Liver (tissue), 9 donors: Measurements from ENCODE around the gene TRDN. TPM values are rescaled to one million over a fixed set of nuclear protein-coding genes. Genes with fewer than 3 reads are reported as not detected.

Experiments used
- DNase-seq: peaks from one replicate; pipeline ENCODE4 v3.0.0-alpha.2; 2017; ENCODE audit warnings: low spot score
- H3K27ac ChIP-seq, 2 donors: one replicate each; pipeline ENCODE4 v1.7.0; 2013; ENCODE audit warnings: inconsistent platforms in 2 of 2, low read length in 2 of 2, control low read depth in 1 of 2, low read depth in 1 of 2, mild to moderate bottlenecking in 1 of 2
- H3K27me3 ChIP-seq, 4 donors: one replicate each; pipeline versions ENCODE4 v1.6.1 to v1.7.0; 2013; ENCODE audit warnings: low read length in 3 of 4, inconsistent platforms in 1 of 4, mild to moderate bottlenecking in 1 of 4, moderate library complexity in 1 of 4; ENCODE audit not compliant: control insufficient read depth in 4 of 4, insufficient read depth in 4 of 4
- H3K36me3 ChIP-seq, 4 donors: one replicate each; pipeline versions ENCODE4 v1.6.1 to v1.7.0; 2013; ENCODE audit warnings: low read length in 3 of 4, mild to moderate bottlenecking in 3 of 4, low read depth in 1 of 4, moderate library complexity in 1 of 4; ENCODE audit not compliant: control insufficient read depth in 4 of 4, insufficient read depth in 3 of 4
- H3K4me1 ChIP-seq, 4 donors: one replicate each; pipeline versions ENCODE4 v1.6.1 to v1.7.0; 2013; ENCODE audit warnings: low read length in 3 of 4, mild to moderate bottlenecking in 3 of 4, moderate library complexity in 1 of 4; ENCODE audit not compliant: control insufficient read depth in 4 of 4, insufficient read depth in 4 of 4
- H3K4me3 ChIP-seq, 3 donors: one replicate each; pipeline versions ENCODE4 v1.6.1 to v1.7.0; 2013; ENCODE audit warnings: low read length in 3 of 3, control low read depth in 1 of 3, low read depth in 1 of 3, mild to moderate bottlenecking in 1 of 3
- H3K9ac ChIP-seq, 2 donors: one replicate each; pipeline ENCODE4 v1.7.0; 2013; ENCODE audit warnings: low read length in 2 of 2, mild to moderate bottlenecking in 2 of 2, moderate library complexity in 2 of 2, control low read depth in 1 of 2, low read depth in 1 of 2
- H3K9me3 ChIP-seq, 4 donors: one replicate each; pipeline versions ENCODE4 v1.6.1 to v1.7.0; 2013; ENCODE audit warnings: low read length in 3 of 4; ENCODE audit not compliant: control insufficient read depth in 4 of 4
- EGR1 ChIP-seq, 2 donors: IDR thresholded peaks; 2 replicates each; pipeline ENCODE4 v1.6.1; 2016 to 2018; ENCODE audit warnings: antibody characterized with exemption in 2 of 2, low read depth in 2 of 2
- FOXA1 ChIP-seq: IDR thresholded peaks from 2 replicates; pipeline ENCODE4 v1.6.1; 2016; ENCODE audit warnings: antibody characterized with exemption
- FOXA2 ChIP-seq: IDR thresholded peaks from 2 replicates; pipeline ENCODE4 v1.6.1; 2016; ENCODE audit warnings: antibody characterized with exemption
- GABPA ChIP-seq, 2 donors: IDR thresholded peaks in 1 of 2; conservative IDR thresholded peaks in 1 of 2; 2 replicates each; pipeline ENCODE4 v1.6.1; 2016; ENCODE audit warnings: antibody characterized with exemption in 2 of 2, mild to moderate bottlenecking in 1 of 2, moderate library complexity in 1 of 2
- HNF4A ChIP-seq, 2 donors: conservative IDR thresholded peaks; 2 replicates each; pipeline ENCODE4 v1.6.1; 2016; ENCODE audit warnings: antibody characterized with exemption in 2 of 2, mild to moderate bottlenecking in 2 of 2
- HNF4G ChIP-seq: IDR thresholded peaks from 2 replicates; pipeline ENCODE4 v1.6.1; 2016; ENCODE audit warnings: antibody characterized with exemption
- JUND ChIP-seq, 2 donors: IDR thresholded peaks; 2 replicates each; pipeline ENCODE4 v1.6.1; 2016; ENCODE audit warnings: antibody characterized with exemption in 2 of 2
- NR2F2 ChIP-seq: IDR thresholded peaks from 2 replicates; pipeline ENCODE4 v1.6.1; 2016; ENCODE audit warnings: antibody characterized with exemption
- RAD21 ChIP-seq, 2 donors: IDR thresholded peaks; 2 replicates each; pipeline ENCODE4 v1.6.1; 2016; ENCODE audit warnings: antibody characterized with exemption in 2 of 2, mild to moderate bottlenecking in 2 of 2
- RXRA ChIP-seq, 2 donors: IDR thresholded peaks; 2 replicates each; pipeline ENCODE4 v1.6.1; 2017 to 2018; ENCODE audit warnings: antibody characterized with exemption in 2 of 2, mild to moderate bottlenecking in 1 of 2
- SP1 ChIP-seq: IDR thresholded peaks from 2 replicates; pipeline ENCODE4 v1.6.1; 2018; ENCODE audit warnings: antibody characterized with exemption, mild to moderate bottlenecking
- TAF1 ChIP-seq: conservative IDR thresholded peaks from 2 replicates; pipeline ENCODE4 v1.6.1; 2016; ENCODE audit warnings: antibody characterized with exemption, mild to moderate bottlenecking
- YY1 ChIP-seq: IDR thresholded peaks from 2 replicates; pipeline ENCODE4 v1.6.1; 2016; ENCODE audit warnings: antibody characterized with exemption, mild to moderate bottlenecking
- WGBS: extraction: QIAGEN DNeasy Blood & Tissue Kit; methylation state at CpG from one replicate; pipeline ENCODE4 v1.1.7; 2013; 5-methylcytosine and 5-hydroxymethylcytosine counted together
- polyA plus RNA-seq, 2 donors: library from polyadenylated mRNA; stranded (reverse) in 1 of 2; unstranded in 1 of 2; fragments of 200-250 nt in 1 of 2; fragments of >200 nt in 1 of 2; fragmentation: Nextera tagmentation in 1 of 2; extraction: Ambion mirVana in 1 of 2; gene quantifications; one replicate each; pipeline versions ENCODE4 v1.2.1 to v1.2.3, GENCODE V29; 2013 to 2015
- total RNA-seq, 2 donors: library from RNA; depleted of rRNA; stranded (reverse); fragments of >200 nt; gene quantifications; one replicate each; pipeline ENCODE4 v1.2.3, GENCODE V29; 2014
- TF ChIP-seq, protein P1 (sequence below): IDR thresholded peaks from 2 replicates; pipeline ENCODE4 v1.6.1; 2016; ENCODE audit warnings: antibody characterized with exemption
- TF ChIP-seq, protein P2 (sequence below): fragments of 150-350 bp; IDR thresholded peaks from 2 replicates; pipeline ENCODE4 v1.5.1; 2017; ENCODE audit warnings: improper control_type of control experiment, low read depth, low read length; ENCODE audit not compliant: missing input control
- TF ChIP-seq, protein P3 (sequence below): IDR thresholded peaks from 2 replicates; pipeline ENCODE4 v1.6.1; 2016; ENCODE audit warnings: antibody characterized with exemption, mild to moderate bottlenecking
- TF ChIP-seq, protein P4 (sequence below): IDR thresholded peaks from 2 replicates; pipeline ENCODE4 v1.6.1; 2016; ENCODE audit warnings: antibody characterized with exemption
- donor health status: healthy.
- donor health status: healthy.
- donor health status: healthy.
- donor health status: healthy.
- donor health status: healthy.

TRDN gene
- total and polyA plus RNA-seq, 4 donors: 0.08 to 0.79 TPM; not detected in 2

DNA sequence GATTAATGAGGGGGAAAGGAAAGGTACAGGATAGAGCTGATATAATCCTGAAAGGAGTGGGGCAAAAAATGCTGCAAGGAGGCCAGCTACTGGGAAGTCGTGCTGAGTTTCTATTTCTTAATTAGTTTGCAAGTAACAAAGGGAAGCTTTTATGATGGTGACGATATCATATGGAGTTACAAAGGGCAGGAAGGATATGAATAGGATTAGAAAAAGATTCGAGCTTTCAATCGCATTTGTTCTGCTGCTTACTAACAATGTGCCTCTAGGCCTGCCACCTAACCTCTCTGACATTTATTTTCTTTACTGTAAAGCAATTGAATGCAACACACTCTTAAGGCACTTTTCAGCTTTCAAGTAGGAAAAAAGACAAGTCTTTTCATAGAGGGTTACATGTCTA is 421.5 kb downstream of the TRDN start:
- Histone ChIP-seq H3K36me3 (no peaks in the 10 kb centered on the region), H3K9me3 (no peaks in the 10 kb centered on the region), H3K9ac (no peak overlapping the region), H3K27me3 (no peaks in the 10 kb centered on the region), H3K4me1 (no peaks in the 10 kb centered on the region), H3K4me3 (no peak overlapping the region), H3K27ac (no peak overlapping the region)
- DNase-seq: no peak
- WGBS: 67% methylated on average over 4 of the region's 4 CpGs
- no peak for TF ChIP-seq NR2F2
- no peak for TF ChIP-seq HNF4A (conservative IDR thresholded peaks at IDR 0.05)
- TF ChIP-seq FOXA1: no peak
- TF ChIP-seq, protein P1, sequence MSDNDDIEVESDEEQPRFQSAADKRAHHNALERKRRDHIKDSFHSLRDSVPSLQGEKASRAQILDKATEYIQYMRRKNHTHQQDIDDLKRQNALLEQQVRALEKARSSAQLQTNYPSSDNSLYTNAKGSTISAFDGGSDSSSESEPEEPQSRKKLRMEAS: no peak
- no peak for TF ChIP-seq GABPA (IDR thresholded peaks at IDR 0.05 in 1 of 2, conservative IDR thresholded peaks at IDR 0.05 in 1 of 2)
- TF ChIP-seq YY1: no peak
- no peak for TF ChIP-seq HNF4G
- TF ChIP-seq, protein P2, sequence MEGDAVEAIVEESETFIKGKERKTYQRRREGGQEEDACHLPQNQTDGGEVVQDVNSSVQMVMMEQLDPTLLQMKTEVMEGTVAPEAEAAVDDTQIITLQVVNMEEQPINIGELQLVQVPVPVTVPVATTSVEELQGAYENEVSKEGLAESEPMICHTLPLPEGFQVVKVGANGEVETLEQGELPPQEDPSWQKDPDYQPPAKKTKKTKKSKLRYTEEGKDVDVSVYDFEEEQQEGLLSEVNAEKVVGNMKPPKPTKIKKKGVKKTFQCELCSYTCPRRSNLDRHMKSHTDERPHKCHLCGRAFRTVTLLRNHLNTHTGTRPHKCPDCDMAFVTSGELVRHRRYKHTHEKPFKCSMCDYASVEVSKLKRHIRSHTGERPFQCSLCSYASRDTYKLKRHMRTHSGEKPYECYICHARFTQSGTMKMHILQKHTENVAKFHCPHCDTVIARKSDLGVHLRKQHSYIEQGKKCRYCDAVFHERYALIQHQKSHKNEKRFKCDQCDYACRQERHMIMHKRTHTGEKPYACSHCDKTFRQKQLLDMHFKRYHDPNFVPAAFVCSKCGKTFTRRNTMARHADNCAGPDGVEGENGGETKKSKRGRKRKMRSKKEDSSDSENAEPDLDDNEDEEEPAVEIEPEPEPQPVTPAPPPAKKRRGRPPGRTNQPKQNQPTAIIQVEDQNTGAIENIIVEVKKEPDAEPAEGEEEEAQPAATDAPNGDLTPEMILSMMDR: no peak

DNA sequence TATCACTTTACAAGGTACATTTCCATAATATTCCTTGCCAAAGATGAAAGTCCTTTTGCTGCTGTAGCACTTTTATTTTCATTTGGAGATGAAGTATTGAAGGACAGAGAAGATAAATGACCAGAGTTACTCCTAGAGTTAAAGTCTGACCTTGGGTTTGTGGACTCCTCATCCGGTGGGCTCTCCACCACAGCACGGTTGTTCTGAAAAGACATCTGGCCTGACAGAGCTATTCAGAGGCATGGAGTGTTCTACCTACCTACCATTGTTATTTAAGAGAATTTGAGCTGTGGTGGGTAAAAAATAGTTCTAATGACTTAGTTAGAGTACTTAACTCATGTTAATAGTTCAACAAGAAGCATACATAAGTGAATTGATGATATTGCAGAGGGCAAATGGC is 422.3 kb downstream of the TRDN start:
- no peak overlapping the region for H3K4me3 ChIP-seq
- H3K36me3 ChIP-seq: no peaks in the 10 kb centered on the region
- no peaks in the 10 kb centered on the region for H3K9me3 ChIP-seq
- 73% methylated on average over 2 of the region's 2 CpGs for WGBS
- H3K9ac ChIP-seq: no peak overlapping the region
- DNase-seq: no peak
- H3K27me3 ChIP-seq: no peaks in the 10 kb centered on the region
- TF ChIP-seq EGR1 (IDR thresholded peaks at IDR 0.05; ENCODE audit: low read depth in 2 of 2) (no peak), SP1 (no peak), HNF4G (no peak), NR2F2 (no peak), RXRA (IDR thresholded peaks at IDR 0.05) (no peak), RAD21 (IDR thresholded peaks at IDR 0.05) (no peak), FOXA1 (no peak), JUND (IDR thresholded peaks at IDR 0.05) (no peak), TAF1 (no peak), FOXA2 (no peak), GABPA (IDR thresholded peaks at IDR 0.05 in 1 of 2, conservative IDR thresholded peaks at IDR 0.05 in 1 of 2) (no peak), HNF4A (conservative IDR thresholded peaks at IDR 0.05) (no peak), YY1 (no peak)
- TF ChIP-seq, protein P2: no peak
- TF ChIP-seq, protein P1: no peak
- TF ChIP-seq, protein P3, sequence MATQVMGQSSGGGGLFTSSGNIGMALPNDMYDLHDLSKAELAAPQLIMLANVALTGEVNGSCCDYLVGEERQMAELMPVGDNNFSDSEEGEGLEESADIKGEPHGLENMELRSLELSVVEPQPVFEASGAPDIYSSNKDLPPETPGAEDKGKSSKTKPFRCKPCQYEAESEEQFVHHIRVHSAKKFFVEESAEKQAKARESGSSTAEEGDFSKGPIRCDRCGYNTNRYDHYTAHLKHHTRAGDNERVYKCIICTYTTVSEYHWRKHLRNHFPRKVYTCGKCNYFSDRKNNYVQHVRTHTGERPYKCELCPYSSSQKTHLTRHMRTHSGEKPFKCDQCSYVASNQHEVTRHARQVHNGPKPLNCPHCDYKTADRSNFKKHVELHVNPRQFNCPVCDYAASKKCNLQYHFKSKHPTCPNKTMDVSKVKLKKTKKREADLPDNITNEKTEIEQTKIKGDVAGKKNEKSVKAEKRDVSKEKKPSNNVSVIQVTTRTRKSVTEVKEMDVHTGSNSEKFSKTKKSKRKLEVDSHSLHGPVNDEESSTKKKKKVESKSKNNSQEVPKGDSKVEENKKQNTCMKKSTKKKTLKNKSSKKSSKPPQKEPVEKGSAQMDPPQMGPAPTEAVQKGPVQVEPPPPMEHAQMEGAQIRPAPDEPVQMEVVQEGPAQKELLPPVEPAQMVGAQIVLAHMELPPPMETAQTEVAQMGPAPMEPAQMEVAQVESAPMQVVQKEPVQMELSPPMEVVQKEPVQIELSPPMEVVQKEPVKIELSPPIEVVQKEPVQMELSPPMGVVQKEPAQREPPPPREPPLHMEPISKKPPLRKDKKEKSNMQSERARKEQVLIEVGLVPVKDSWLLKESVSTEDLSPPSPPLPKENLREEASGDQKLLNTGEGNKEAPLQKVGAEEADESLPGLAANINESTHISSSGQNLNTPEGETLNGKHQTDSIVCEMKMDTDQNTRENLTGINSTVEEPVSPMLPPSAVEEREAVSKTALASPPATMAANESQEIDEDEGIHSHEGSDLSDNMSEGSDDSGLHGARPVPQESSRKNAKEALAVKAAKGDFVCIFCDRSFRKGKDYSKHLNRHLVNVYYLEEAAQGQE: no peak
- TF ChIP-seq, protein P4, sequence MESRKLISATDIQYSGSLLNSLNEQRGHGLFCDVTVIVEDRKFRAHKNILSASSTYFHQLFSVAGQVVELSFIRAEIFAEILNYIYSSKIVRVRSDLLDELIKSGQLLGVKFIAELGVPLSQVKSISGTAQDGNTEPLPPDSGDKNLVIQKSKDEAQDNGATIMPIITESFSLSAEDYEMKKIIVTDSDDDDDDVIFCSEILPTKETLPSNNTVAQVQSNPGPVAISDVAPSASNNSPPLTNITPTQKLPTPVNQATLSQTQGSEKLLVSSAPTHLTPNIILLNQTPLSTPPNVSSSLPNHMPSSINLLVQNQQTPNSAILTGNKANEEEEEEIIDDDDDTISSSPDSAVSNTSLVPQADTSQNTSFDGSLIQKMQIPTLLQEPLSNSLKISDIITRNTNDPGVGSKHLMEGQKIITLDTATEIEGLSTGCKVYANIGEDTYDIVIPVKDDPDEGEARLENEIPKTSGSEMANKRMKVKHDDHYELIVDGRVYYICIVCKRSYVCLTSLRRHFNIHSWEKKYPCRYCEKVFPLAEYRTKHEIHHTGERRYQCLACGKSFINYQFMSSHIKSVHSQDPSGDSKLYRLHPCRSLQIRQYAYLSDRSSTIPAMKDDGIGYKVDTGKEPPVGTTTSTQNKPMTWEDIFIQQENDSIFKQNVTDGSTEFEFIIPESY: no peak
- H3K27ac ChIP-seq: no peak overlapping the region
- no peaks in the 10 kb centered on the region for H3K4me1 ChIP-seq
